Kidney epithelial cell (primary cell): ENCODE results near the gene SLC8A1. TPM values are rescaled to one million over a fixed set of nuclear protein-coding genes. Genes with fewer than 3 reads are reported as not detected.

Experiments used
- DNase-seq: peaks from one replicate; pipeline ENCODE4 v3.0.0-alpha.2; 2010; ENCODE audit warnings: low read depth
- H3K27me3 ChIP-seq: 2 replicates; pipeline ENCODE4 v1.6.0; 2011; ENCODE audit warnings: low read length; ENCODE audit not compliant: control insufficient read depth, insufficient read depth
- H3K36me3 ChIP-seq: 2 replicates; pipeline ENCODE4 v1.5.1; 2011; ENCODE audit warnings: low read length; ENCODE audit not compliant: control insufficient read depth, insufficient read depth
- H3K4me3 ChIP-seq: 2 replicates; pipeline ENCODE4 v1.5.1; 2011; ENCODE audit warnings: low read depth, mild to moderate bottlenecking, control low read depth, low read length
- CTCF ChIP-seq: IDR thresholded peaks from 2 replicates; pipeline ENCODE4 v1.5.1; 2011; ENCODE audit warnings: mild to moderate bottlenecking, moderate library complexity, low read length, control low read depth, inconsistent platforms; ENCODE audit not compliant: insufficient read depth, poor library complexity, severe bottlenecking
- total RNA-seq: library from RNA; depleted of rRNA; stranded (reverse); fragments of >200 nt; gene quantifications from 2 replicates; pipeline ENCODE4 v1.2.3, GENCODE V29; 2015

SLC8A1 gene
- total RNA-seq, 1 donor from 2014 or later = 3.2 TPM

DNA sequence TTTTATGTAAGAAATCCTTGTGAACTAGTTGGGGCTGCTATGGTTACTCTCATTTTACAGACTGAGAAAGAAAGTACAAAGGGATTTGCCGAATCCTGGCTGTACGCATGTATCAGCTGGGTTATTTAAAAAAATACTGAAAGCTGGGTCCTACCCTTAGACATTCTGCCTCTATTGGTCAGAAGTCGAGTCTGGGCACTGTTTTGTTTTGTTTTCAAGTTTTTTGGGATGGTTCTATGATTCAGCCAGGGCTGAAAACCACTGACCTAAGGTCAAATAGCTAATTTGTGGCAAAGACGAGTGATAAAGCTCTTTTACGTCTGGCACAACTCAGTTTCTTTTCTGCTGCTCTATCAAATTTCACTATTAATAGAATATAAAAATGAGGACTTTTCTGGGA is 5.9 kb upstream of the SLC8A1 start:
- TF ChIP-seq CTCF = no peak
- no peak overlapping the region for H3K4me3 ChIP-seq
- DNase-seq = no peak
- H3K27me3 ChIP-seq = no peaks in the 10 kb centered on the region
- H3K36me3 ChIP-seq = no peaks in the 10 kb centered on the region

DNA sequence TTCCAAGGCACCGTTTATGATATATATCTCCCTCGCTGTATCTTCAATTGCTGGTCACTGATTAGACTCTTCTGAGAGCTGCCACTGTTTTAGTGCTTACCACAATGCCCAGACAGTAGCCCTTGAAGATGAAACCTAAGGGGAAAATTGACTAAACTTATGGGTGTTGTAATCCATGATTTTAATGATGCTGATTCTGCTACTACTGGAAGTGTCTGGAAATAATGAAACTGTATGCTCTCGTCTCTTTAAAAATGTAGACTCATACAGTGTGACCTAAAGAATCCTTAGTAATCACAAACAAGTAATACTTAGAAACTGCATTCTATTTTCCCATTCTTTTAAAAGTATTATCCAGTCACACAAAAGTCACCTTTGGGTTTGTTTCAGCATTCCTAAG is 5.5 kb upstream of the SLC8A1 start:
- Histone ChIP-seq H3K27me3 (no peaks in the 10 kb centered on the region), H3K36me3 (no peaks in the 10 kb centered on the region), H3K4me3 (no peak overlapping the region)
- DNase-seq = no peak
- TF ChIP-seq CTCF = no peak

DNA sequence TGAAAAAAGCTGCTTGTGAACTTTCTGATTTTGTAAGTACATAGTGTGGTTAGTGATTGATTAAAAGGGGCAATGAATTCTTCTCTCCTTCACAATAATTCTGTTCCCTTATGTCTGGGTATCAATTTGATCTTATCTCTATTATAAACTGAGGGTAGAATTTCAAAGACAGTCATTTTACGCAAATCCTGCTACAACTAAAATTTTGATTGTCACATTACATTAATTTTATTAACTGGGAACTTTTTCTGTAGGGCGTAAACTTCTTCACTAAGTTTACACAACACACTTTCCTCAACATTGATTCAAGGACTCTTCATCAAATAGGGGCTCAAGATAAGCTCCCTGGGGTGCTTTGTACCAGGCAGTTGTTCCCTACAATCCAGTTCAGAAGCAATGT is 5.0 kb upstream of the SLC8A1 start:
- Histone ChIP-seq H3K27me3 (no peaks in the 10 kb centered on the region), H3K4me3 (no peak overlapping the region), H3K36me3 (no peaks in the 10 kb centered on the region)
- no peak for TF ChIP-seq CTCF
- DNase-seq = no peak

DNA sequence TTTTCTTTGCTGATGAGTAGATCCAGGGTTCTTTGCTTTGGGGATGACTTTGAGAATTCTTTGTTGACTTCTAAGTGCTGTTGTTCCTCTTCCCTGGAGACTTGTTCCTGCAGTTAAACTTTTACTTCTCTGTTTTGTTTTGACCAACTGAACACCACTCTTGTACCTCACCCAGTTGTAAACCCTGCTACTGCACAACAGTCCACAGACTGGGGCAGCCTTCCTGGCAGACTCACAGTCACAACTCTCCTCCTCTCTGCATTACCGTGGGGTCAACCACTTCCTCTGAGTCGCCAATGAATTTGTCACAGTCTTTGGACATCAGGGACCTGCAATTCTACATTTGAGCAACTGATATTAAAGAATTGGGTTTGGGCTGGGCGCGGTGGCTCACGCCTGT is 3.8 kb upstream of the SLC8A1 start:
- no peak for TF ChIP-seq CTCF
- no peaks in the 10 kb centered on the region for H3K36me3 ChIP-seq
- H3K4me3 ChIP-seq = no peak overlapping the region
- no peaks in the 10 kb centered on the region for H3K27me3 ChIP-seq
- DNase-seq = no peak

DNA sequence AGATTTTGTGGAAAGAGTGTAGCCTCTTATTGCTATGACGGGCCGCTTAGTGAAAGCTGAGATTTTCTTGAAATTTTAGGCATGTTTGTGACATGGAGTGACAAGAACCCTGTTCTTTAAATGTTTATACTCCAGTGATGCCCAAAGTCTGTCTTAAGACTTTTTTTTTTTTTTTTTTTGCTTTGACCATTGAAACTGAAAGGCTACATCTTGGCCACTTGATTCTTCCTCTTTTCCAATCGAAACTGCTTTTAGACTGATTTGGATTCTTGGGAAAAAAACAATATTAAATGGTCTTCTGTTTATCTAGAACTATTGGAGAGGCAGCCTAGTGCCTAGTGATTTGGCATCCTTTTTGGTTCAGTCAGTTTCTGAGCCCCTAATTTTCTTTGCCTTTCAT is 2.4 kb upstream of the SLC8A1 start:
- H3K36me3 ChIP-seq = no peaks in the 10 kb centered on the region
- H3K4me3 ChIP-seq = no peak overlapping the region
- no peaks in the 10 kb centered on the region for H3K27me3 ChIP-seq
- no peak for DNase-seq
- TF ChIP-seq CTCF = no peak

DNA sequence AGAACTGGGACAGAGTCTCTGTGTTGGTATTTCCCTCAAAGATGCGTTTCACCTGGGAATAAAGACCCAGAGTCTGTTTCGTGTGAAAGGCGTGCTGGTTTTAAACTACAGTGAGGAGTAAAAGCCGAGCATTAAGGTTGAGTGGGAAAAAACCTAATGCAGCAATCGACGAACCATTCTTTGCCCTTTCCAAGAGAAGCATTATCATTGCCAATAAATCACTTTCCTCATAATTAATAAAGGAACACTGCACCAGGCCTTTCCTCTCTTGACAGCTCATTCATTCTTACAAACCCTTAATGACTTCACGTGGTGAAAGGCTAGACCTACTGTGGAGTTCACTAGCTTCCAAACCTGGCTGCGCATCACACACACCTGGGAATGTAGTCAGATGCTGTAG is 896 bp upstream of the SLC8A1 start:
- no peak for TF ChIP-seq CTCF
- Histone ChIP-seq H3K36me3 (no peaks in the 10 kb centered on the region), H3K4me3 (no peak overlapping the region), H3K27me3 (no peaks in the 10 kb centered on the region)
- DNase-seq = no peak
